ENCODE measurements around the gene MPZL2.

MPZL2 gene

GRCh38 chr11:118212131-118212725, 51.9 kb downstream of the MPZL2 start:
- TF ChIP-seq POLR2AphosphoS5 (IDR thresholded peaks at IDR 0.05; ENCODE audit: low read depth, low read length) = no peak
- TF ChIP-seq FOXP2 (optimal IDR thresholded peaks at IDR 0.05; ENCODE audit: borderline replicate concordance, extremely low read depth, extremely low read length, insufficient read depth) = no peak
- no peak for TF ChIP-seq REST (IDR thresholded peaks at IDR 0.05; ENCODE audit: insufficient read depth in 1 of 2, low read depth in 2 of 2, low read length in 2 of 2)
- no peak for TF ChIP-seq TAF1 (IDR thresholded peaks at IDR 0.05; ENCODE audit: borderline replicate concordance, insufficient read depth, low read length)
- no peak for TF ChIP-seq SIN3A (IDR thresholded peaks at IDR 0.05; ENCODE audit: borderline replicate concordance, insufficient read depth, low read length)

GRCh38 chr11:118211006-118211405, 53.1 kb downstream of the MPZL2 start:
- TF ChIP-seq TAF1 (IDR thresholded peaks at IDR 0.05; ENCODE audit: borderline replicate concordance, insufficient read depth, low read length) = no peak
- no peak for TF ChIP-seq SIN3A (IDR thresholded peaks at IDR 0.05; ENCODE audit: borderline replicate concordance, insufficient read depth, low read length)
- no peak for TF ChIP-seq POLR2AphosphoS5 (IDR thresholded peaks at IDR 0.05; ENCODE audit: low read depth, low read length)
- no peak for TF ChIP-seq REST (IDR thresholded peaks at IDR 0.05; ENCODE audit: insufficient read depth in 1 of 2, low read depth in 2 of 2, low read length in 2 of 2)
- TF ChIP-seq FOXP2 (optimal IDR thresholded peaks at IDR 0.05; ENCODE audit: borderline replicate concordance, extremely low read depth, extremely low read length, insufficient read depth) = no peak

GRCh38 chr11:118210323-118210722, 53.8 kb downstream of the MPZL2 start:
- no peak for TF ChIP-seq TAF1 (IDR thresholded peaks at IDR 0.05; ENCODE audit: borderline replicate concordance, insufficient read depth, low read length)
- no peak for TF ChIP-seq POLR2AphosphoS5 (IDR thresholded peaks at IDR 0.05; ENCODE audit: low read depth, low read length)
- no peak for TF ChIP-seq SIN3A (IDR thresholded peaks at IDR 0.05; ENCODE audit: borderline replicate concordance, insufficient read depth, low read length)
- no peak for TF ChIP-seq FOXP2 (optimal IDR thresholded peaks at IDR 0.05; ENCODE audit: borderline replicate concordance, extremely low read depth, extremely low read length, insufficient read depth)
- no peak for TF ChIP-seq REST (IDR thresholded peaks at IDR 0.05; ENCODE audit: insufficient read depth in 1 of 2, low read depth in 2 of 2, low read length in 2 of 2)

GRCh38 chr11:118209033-118209432, 55.1 kb downstream of the MPZL2 start:
- TF ChIP-seq POLR2AphosphoS5 (IDR thresholded peaks at IDR 0.05; ENCODE audit: low read depth, low read length) = no peak

- TF ChIP-seq SIN3A (IDR thresholded peaks at IDR 0.05; ENCODE audit: borderline replicate concordance, insufficient read depth, low read length) (no peak), POLR2AphosphoS5 (IDR thresholded peaks at IDR 0.05; ENCODE audit: low read depth, low read length) (no peak), REST (IDR thresholded peaks at IDR 0.05; ENCODE audit: insufficient read depth in 1 of 2, low read depth in 2 of 2, low read length in 2 of 2) (no peak), TAF1 (IDR thresholded peaks at IDR 0.05; ENCODE audit: borderline replicate concordance, insufficient read depth, low read length) (no peak), FOXP2 (optimal IDR thresholded peaks at IDR 0.05; ENCODE audit: borderline replicate concordance, extremely low read depth, extremely low read length, insufficient read depth) (no peak)
Observed at GRCh38 chr11:118207079-118207478, 57.0 kb downstream of the MPZL2 start.
